Measurements from ENCODE around the gene EML4. TPM values are rescaled to one million over a fixed set of nuclear protein-coding genes. Genes with fewer than 3 reads are reported as not detected.
A peak's percentile ranks its signal among the peaks of the same experiment; 100 is the strongest.

The EML4 gene
- total and polyA plus RNA-seq, 2 of the 13 experiments (the other 11 are each of a cell fraction or from before 2014, with no cell fraction given), result 243 to 476 TPM

GRCh38 chr2:42360890-42361727, 192.0 kb downstream of the EML4 start, which contains the start of gene COX7A2L (continued):
- TF ChIP-seq DBP (CRISPR knock-in tag; IDR thresholded peaks at IDR 0.05; ENCODE audit: not compliant biosample characterization) (peak; percentile 68), SNAI1 (CRISPR knock-in tag; IDR thresholded peaks at IDR 0.05; ENCODE audit: borderline replicate concordance) (peak; percentile 50; the same call in 1 of the 2 replicates), JDP2 (CRISPR knock-in tag; IDR thresholded peaks at IDR 0.05; ENCODE audit: borderline replicate concordance) (no peak), DZIP1 (CRISPR knock-in tag; IDR thresholded peaks at IDR 0.05) (no peak), PHF20 (CRISPR knock-in tag; IDR thresholded peaks at IDR 0.05) (peak; percentile 86), TRIM24 (CRISPR knock-in tag; IDR thresholded peaks at IDR 0.05) (no peak), ZNF256 (CRISPR knock-in tag; conservative IDR thresholded peaks at IDR 0.05) (peak; percentile 90; the same call in 1 of the 2 replicates), RNF2 (conservative IDR thresholded peaks at IDR 0.05; ENCODE audit: low read depth) (no peak; the same call in none of the 2 replicates), ZNF143 (CRISPR knock-in tag; IDR thresholded peaks at IDR 0.05) (peak; percentile 54), ZNF709 (CRISPR knock-in tag; IDR thresholded peaks at IDR 0.05) (no peak; the same call in 1 of the 2 replicates), JUNB (CRISPR knock-in tag; IDR thresholded peaks at IDR 0.05; ENCODE audit: borderline replicate concordance) (no peak), ZNF224 (CRISPR knock-in tag; IDR thresholded peaks at IDR 0.05) (no peak), ZNF552 (CRISPR knock-in tag; IDR thresholded peaks at IDR 0.05; ENCODE audit: borderline replicate concordance) (peak; percentile 67; the same call in 1 of the 2 replicates), GATAD1 (CRISPR knock-in tag; IDR thresholded peaks at IDR 0.05) (peak; percentile 97), PBX3 (CRISPR knock-in tag; IDR thresholded peaks at IDR 0.05; ENCODE audit: borderline replicate concordance) (peak; percentile 52; the same call in 1 of the 2 replicates), ZNF180 (CRISPR knock-in tag; IDR thresholded peaks at IDR 0.05; ENCODE audit: borderline replicate concordance, low read depth) (peak; percentile 92), ZNF7 (CRISPR knock-in tag; IDR thresholded peaks at IDR 0.05) (no peak), NCOA2 (CRISPR knock-in tag; IDR thresholded peaks at IDR 0.05) (peak; percentile 56; the same call in 1 of the 2 replicates), HNRNPUL1 (IDR thresholded peaks at IDR 0.05; ENCODE audit: low read depth, low read length) (no peak), E2F2 (CRISPR knock-in tag; IDR thresholded peaks at IDR 0.05; ENCODE audit: borderline replicate concordance) (0 out of 2 replicates have a peak, but pooled peaks have one; percentile 81), REL (CRISPR knock-in tag; conservative IDR thresholded peaks at IDR 0.05) (0 out of 2 replicates have a peak, but pooled peaks have one; percentile 46), ZMYM2 (CRISPR knock-in tag; IDR thresholded peaks at IDR 0.05) (no peak)

Measured in HepG2 (cell line).